K562 (cell line): ENCODE results near the gene PTGR3. TPM values are rescaled to one million over a fixed set of nuclear protein-coding genes. Genes with fewer than 3 reads are reported as not detected.

Experiments used
- FOXP4 ChIP-seq: sonication (generic); formaldehyde crosslinking; IDR thresholded peaks from 2 replicates; pipeline ENCODE4 v1.8.0; 2022; ENCODE audit warnings: mild to moderate bottlenecking, missing genetic modification reagents, borderline replicate concordance
- GTF3C2 ChIP-seq: IDR thresholded peaks from 3 replicates; pipeline ENCODE4 v1.6.1; 2011; ENCODE audit warnings: borderline replicate concordance, mild to moderate bottlenecking, moderate library complexity; ENCODE audit not compliant: insufficient read length; ENCODE audit errors: extremely low read depth
- MXD1 ChIP-seq: fragments of 250-450 bp; sonication (Bioruptor Pico); IDR thresholded peaks from 2 replicates; pipeline ENCODE4 v1.8.0; 2021; ENCODE audit warnings: borderline replicate concordance, mild to moderate bottlenecking, moderate library complexity; ENCODE audit not compliant: poor library complexity, severe bottlenecking
- NFIX ChIP-seq: fragments of 250-450 bp; sonication (Bioruptor Pico); IDR thresholded peaks from 2 replicates; pipeline ENCODE4 v1.4.0; 2020; ENCODE audit warnings: low read depth, mild to moderate bottlenecking, moderate library complexity
- RERE ChIP-seq: sonication (generic); formaldehyde crosslinking; IDR thresholded peaks from 2 replicates; pipeline ENCODE4 v1.8.0; 2023; ENCODE audit warnings: missing genetic modification reagents, mild to moderate bottlenecking, borderline replicate concordance
- RHOXF2B ChIP-seq: fragments of 250-450 bp; sonication (Bioruptor Pico); conservative IDR thresholded peaks from 2 replicates; pipeline ENCODE4 v1.5.1; 2021
- TCFL5 ChIP-seq: fragments of 250-450 bp; sonication (Bioruptor Pico); conservative IDR thresholded peaks from 2 replicates; pipeline ENCODE4 v1.6.1; 2021; ENCODE audit warnings: mild to moderate bottlenecking, moderate library complexity, matching md5 sums
- WHSC1 ChIP-seq: IDR thresholded peaks from one replicate; pipeline ENCODE4 v1.6.1; 2012; ENCODE audit warnings: low read length, control low read depth, inconsistent platforms
- ZBTB1 ChIP-seq: sonication (generic); formaldehyde crosslinking; IDR thresholded peaks from 2 replicates; pipeline ENCODE4 v1.8.1; 2023; ENCODE audit warnings: missing genetic modification reagents, low read depth, mild to moderate bottlenecking, borderline replicate concordance
- ZNF592 ChIP-seq: fragments of 450-650 bp; IDR thresholded peaks from 2 replicates; pipeline ENCODE4 v1.6.1; 2017; ENCODE audit warnings: antibody characterized with exemption, mild to moderate bottlenecking
- polyA plus RNA-seq, 8 experiments: library from polyadenylated mRNA; depleted of rRNA in 4 of 8; stranded (reverse) in 5 of 8; unstranded in 3 of 8; fragments of >200 nt; fragmentation: Nextera tagmentation in 2 of 8; fragmentation: Illumina TruSeq in 1 of 8; extraction: Ambion mirVana in 2 of 8; extraction: Trizol in 1 of 8; gene quantifications; 2 replicates each; pipeline versions ENCODE4 v1.2.1 to v1.2.3, GENCODE V29; 2011 to 2014; ENCODE audit warnings: inconsistent platforms in 1 of 8, missing spikeins in 1 of 8
- total RNA-seq, 7 experiments: library from RNA; depleted of rRNA in 6 of 7; stranded (reverse); fragments of >200 nt in 6 of 7; fragmentation: Illumina TruSeq in 2 of 7; extraction: Trizol in 2 of 7; gene quantifications; 2 replicates each; pipeline versions ENCODE4 v1.2.1 to v1.2.3, GENCODE V29; 2011 to 2021; ENCODE audit warnings: low replicate concordance in 1 of 7

The PTGR3 gene
- total and polyA plus RNA-seq, 9 of the 15 experiments (the other 6 are each of a cell fraction or from before 2014, with no cell fraction given), result 4.1 to 32.3 (median 15.3) TPM

- no peak for TF ChIP-seq RERE (CRISPR knock-in tag)
- TF ChIP-seq FOXP4, result no peak
- TF ChIP-seq NFIX (CRISPR knock-in tag), result no peak
- TF ChIP-seq RHOXF2B (CRISPR knock-in tag), result no peak
- no peak for TF ChIP-seq GTF3C2
- no peak for TF ChIP-seq WHSC1
- TF ChIP-seq ZBTB1, result no peak
- no peak for TF ChIP-seq ZNF592
- TF ChIP-seq MXD1 (CRISPR knock-in tag), result no peak
- no peak for TF ChIP-seq TCFL5 (CRISPR knock-in tag)
These were observed 28.9 kb downstream of the PTGR3 start (continued) for GRCh38 chr18:75179819-75180600.
